Vagina (tissue), 2 donors: Measurements from ENCODE around the gene SLC26A4. TPM values are rescaled to one million over a fixed set of nuclear protein-coding genes. Genes with fewer than 3 reads are reported as not detected.

ENCODE experiments used
- DNase-seq, 2 donors: peaks; one replicate each; pipeline ENCODE4 v3.0.0-alpha.2; 2017; ENCODE audit errors: extremely low spot score in 2 of 2
- H3K27ac ChIP-seq: fragments of 200-600 bp; sonication (generic); one replicate; pipeline ENCODE4 v1.5.1; 2019
- H3K27me3 ChIP-seq: fragments of 200-600 bp; sonication (generic); one replicate; pipeline ENCODE4 v1.5.1; 2019
- H3K36me3 ChIP-seq, 2 donors: fragments of 200-600 bp; sonication (generic); one replicate each; pipeline ENCODE4 v1.5.1; 2017 to 2019
- H3K4me1 ChIP-seq: fragments of 200-600 bp; sonication (generic); one replicate; pipeline ENCODE4 v1.5.1; 2019
- H3K4me3 ChIP-seq, 2 donors: fragments of 200-600 bp; sonication (generic); 1 replicate in 1 of 2; 2 replicates in 1 of 2; pipeline ENCODE4 v1.5.1; 2016 to 2019
- H3K9me3 ChIP-seq: fragments of 200-600 bp; sonication (generic); one replicate; pipeline ENCODE4 v1.5.1; 2019
- POLR2A ChIP-seq, 2 donors: fragments of 450-650 bp; IDR thresholded peaks; one replicate each; pipeline ENCODE4 v1.6.1; 2017; ENCODE audit warnings: antibody characterized with exemption in 2 of 2, mild to moderate bottlenecking in 2 of 2, moderate library complexity in 2 of 2
- POLR2AphosphoS5 ChIP-seq, 2 donors: sonication (generic); formaldehyde crosslinking; IDR thresholded peaks; one replicate each; pipeline ENCODE4 v1.9.0; 2017; ENCODE audit warnings: antibody characterized with exemption in 2 of 2, mild to moderate bottlenecking in 2 of 2, low read depth in 1 of 2; ENCODE audit not compliant: insufficient read depth in 1 of 2
- intact Hi-C: fragments of 100-400 bp; cut with DNase I; formaldehyde crosslinking; loops from one replicate; pipeline ENCODE4 v1.15.1; 2023
- total RNA-seq: library from RNA; depleted of rRNA; stranded (reverse); fragments of >200 nt; gene quantifications from one replicate; pipeline ENCODE4 v1.2.3, GENCODE V29; 2016
- TF ChIP-seq, protein P1 (sequence below), 3 experiments: fragments of 450-650 bp in 2 of 3; fragments of 200-600 bp in 1 of 3; sonication (generic) in 1 of 3; IDR thresholded peaks; one replicate each; pipeline ENCODE4 v1.5.1; 2017 to 2019; ENCODE audit warnings: antibody characterized with exemption in 3 of 3, mild to moderate bottlenecking in 2 of 3, moderate library complexity in 2 of 3

SLC26A4 gene
- total RNA-seq, 1 donor from 2014 or later, result not detected

DNA sequence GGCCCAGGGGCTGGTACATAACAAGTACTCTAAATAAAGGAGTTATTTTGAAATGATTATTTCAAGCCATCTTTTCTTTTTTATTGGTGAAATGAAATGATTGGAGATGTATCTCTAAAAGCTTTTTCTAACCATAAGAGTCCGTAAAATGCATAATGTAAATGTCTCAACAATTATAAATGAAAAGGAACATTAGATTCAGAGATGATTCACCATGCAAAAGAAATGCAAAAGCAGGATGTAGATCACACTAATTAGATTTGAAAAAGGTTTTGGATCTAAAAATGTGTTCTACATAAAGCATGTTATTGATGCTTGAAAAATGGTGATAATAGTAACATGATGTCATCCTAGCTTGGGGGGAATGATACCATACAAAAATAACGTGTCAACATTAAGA is 15.6 kb downstream of the SLC26A4 start:
- no peaks in the 10 kb centered on the region for H3K27me3 ChIP-seq
- no peaks in the 10 kb centered on the region for H3K36me3 ChIP-seq
- no peak overlapping the region for H3K27ac ChIP-seq
- TF ChIP-seq, protein P1, sequence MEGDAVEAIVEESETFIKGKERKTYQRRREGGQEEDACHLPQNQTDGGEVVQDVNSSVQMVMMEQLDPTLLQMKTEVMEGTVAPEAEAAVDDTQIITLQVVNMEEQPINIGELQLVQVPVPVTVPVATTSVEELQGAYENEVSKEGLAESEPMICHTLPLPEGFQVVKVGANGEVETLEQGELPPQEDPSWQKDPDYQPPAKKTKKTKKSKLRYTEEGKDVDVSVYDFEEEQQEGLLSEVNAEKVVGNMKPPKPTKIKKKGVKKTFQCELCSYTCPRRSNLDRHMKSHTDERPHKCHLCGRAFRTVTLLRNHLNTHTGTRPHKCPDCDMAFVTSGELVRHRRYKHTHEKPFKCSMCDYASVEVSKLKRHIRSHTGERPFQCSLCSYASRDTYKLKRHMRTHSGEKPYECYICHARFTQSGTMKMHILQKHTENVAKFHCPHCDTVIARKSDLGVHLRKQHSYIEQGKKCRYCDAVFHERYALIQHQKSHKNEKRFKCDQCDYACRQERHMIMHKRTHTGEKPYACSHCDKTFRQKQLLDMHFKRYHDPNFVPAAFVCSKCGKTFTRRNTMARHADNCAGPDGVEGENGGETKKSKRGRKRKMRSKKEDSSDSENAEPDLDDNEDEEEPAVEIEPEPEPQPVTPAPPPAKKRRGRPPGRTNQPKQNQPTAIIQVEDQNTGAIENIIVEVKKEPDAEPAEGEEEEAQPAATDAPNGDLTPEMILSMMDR (IDR thresholded peaks at IDR 0.05), result no peak
- no peak for TF ChIP-seq POLR2AphosphoS5 (IDR thresholded peaks at IDR 0.05; ENCODE audit: insufficient read depth in 1 of 2, low read depth in 1 of 2)
- no peak for TF ChIP-seq POLR2A (IDR thresholded peaks at IDR 0.05)
- H3K4me3 ChIP-seq, result no peak overlapping the region
- H3K4me1 ChIP-seq, result no peaks in the 10 kb centered on the region
- intact Hi-C loops, result no loop called here
- DNase-seq, result no peak
- H3K9me3 ChIP-seq, result no peaks in the 10 kb centered on the region

DNA sequence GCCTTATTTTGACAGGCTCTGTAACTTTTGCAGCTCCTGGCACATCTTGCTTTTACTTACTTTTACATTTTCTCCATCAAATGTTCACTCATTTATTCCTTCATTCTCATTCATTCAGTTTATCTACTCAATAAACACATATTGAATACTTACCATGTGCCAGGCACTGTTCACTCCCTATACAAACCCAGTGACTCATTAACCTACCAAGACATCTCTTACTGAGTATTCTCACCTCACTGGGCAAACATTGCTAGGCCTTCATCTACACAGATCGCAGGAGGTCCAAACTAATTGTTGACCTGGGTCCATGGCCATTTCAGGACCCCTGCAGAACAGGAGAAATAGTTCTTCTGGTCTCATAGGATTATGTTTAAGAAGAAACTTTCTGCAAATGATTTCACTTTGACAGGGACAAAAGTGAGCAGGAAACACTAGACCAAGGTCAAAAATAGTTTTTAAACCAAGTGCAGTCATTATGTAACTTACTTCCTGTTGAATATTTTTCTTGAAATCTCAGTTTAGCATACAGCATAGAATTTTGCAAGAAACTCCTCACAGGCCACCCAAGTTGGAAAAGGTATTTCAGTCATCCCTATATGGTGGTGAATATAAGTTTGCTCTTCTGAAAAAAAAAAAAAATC is 17.6 kb downstream of the SLC26A4 start:
- no peaks in the 10 kb centered on the region for H3K4me1 ChIP-seq
- DNase-seq, result no peak
- H3K27me3 ChIP-seq, result no peaks in the 10 kb centered on the region
- TF ChIP-seq POLR2A (IDR thresholded peaks at IDR 0.05), result no peak
- no peak for TF ChIP-seq POLR2AphosphoS5 (IDR thresholded peaks at IDR 0.05; ENCODE audit: insufficient read depth in 1 of 2, low read depth in 1 of 2)
- TF ChIP-seq, protein P1 (IDR thresholded peaks at IDR 0.05), result no peak
- no peak overlapping the region for H3K27ac ChIP-seq
- H3K9me3 ChIP-seq, result no peaks in the 10 kb centered on the region
- H3K4me3 ChIP-seq, result no peak overlapping the region
- H3K36me3 ChIP-seq, result no peaks in the 10 kb centered on the region
- intact Hi-C loops, result no loop called here

DNA sequence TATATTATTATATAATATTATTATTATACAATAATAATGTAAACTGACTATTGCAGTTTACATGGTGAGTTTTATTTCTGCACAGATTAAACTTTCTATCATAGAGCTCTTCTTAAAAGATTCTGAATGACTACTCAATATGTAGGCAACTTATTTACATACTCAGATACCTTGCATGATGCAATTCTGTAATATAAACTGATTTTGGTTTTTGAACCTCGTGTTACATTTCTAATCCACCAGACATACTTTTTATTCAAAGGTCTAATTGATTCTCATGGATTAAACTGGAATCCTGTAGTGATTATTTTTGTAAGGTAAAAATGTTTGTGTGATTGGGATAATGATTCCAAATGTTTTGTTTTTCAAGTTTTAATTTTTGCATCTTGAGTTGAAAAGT is 19.9 kb downstream of the SLC26A4 start:
- Histone ChIP-seq H3K36me3 (no peaks in the 10 kb centered on the region), H3K4me1 (no peaks in the 10 kb centered on the region), H3K9me3 (no peaks in the 10 kb centered on the region), H3K4me3 (no peak overlapping the region), H3K27me3 (no peaks in the 10 kb centered on the region), H3K27ac (no peak overlapping the region)
- intact Hi-C loops, result no loop called here
- no peak for TF ChIP-seq POLR2A (IDR thresholded peaks at IDR 0.05)
- TF ChIP-seq POLR2AphosphoS5 (IDR thresholded peaks at IDR 0.05; ENCODE audit: insufficient read depth in 1 of 2, low read depth in 1 of 2), result no peak
- TF ChIP-seq, protein P1 (IDR thresholded peaks at IDR 0.05), result no peak
- no peak for DNase-seq

DNA sequence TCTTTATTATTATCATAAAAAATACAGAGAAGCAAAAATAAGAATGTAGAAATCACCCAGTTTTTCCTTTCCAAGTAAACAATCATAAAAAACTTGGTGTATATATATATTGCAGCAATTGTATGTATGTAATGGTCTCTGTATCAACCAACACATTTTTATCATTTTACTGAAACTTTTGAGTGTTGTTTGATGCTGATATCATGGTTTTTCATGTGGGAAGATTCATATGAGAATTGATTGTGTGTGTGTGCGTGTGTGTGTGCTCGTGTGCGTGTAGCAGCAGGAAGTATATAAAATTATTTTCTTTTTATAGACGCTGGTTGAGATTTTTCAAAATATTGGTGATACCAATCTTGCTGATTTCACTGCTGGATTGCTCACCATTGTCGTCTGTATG is 22.3 kb downstream of the SLC26A4 start:
- no peaks in the 10 kb centered on the region for H3K36me3 ChIP-seq
- no peaks in the 10 kb centered on the region for H3K4me1 ChIP-seq
- no peak overlapping the region for H3K4me3 ChIP-seq
- H3K27me3 ChIP-seq, result no peaks in the 10 kb centered on the region
- TF ChIP-seq, protein P1 (IDR thresholded peaks at IDR 0.05), result no peak
- no peak for TF ChIP-seq POLR2A (IDR thresholded peaks at IDR 0.05)
- TF ChIP-seq POLR2AphosphoS5 (IDR thresholded peaks at IDR 0.05; ENCODE audit: insufficient read depth in 1 of 2, low read depth in 1 of 2), result no peak
- DNase-seq, result no peak
- H3K9me3 ChIP-seq, result no peaks in the 10 kb centered on the region
- no peak overlapping the region for H3K27ac ChIP-seq
- intact Hi-C loops, result no loop called here

DNA sequence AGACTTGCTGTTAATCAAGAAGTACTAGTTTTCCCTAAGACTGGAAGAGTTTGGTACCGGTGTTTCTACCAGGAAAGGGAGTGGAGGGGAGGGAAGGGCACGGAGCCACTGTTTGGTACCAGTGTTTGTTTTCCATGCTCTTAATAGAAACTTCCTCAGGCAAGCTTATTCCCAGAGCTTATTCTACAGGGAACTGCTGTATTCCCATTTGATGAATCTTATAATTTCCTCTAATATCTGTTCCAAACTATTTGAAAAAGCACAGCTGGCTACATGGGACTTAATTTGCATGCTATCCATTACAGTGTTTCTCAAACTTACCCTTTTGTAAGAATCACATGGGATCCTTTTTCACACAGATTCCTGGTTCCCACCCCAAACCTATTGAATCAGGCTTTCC is 23.7 kb downstream of the SLC26A4 start:
- no peak for DNase-seq
- no peak for TF ChIP-seq POLR2AphosphoS5 (IDR thresholded peaks at IDR 0.05; ENCODE audit: insufficient read depth in 1 of 2, low read depth in 1 of 2)
- TF ChIP-seq POLR2A (IDR thresholded peaks at IDR 0.05), result no peak
- TF ChIP-seq, protein P1 (IDR thresholded peaks at IDR 0.05), result no peak
- no peaks in the 10 kb centered on the region for H3K9me3 ChIP-seq
- H3K36me3 ChIP-seq, result no peaks in the 10 kb centered on the region
- no peak overlapping the region for H3K27ac ChIP-seq
- intact Hi-C loops, result no loop called here
- H3K4me1 ChIP-seq, result no peaks in the 10 kb centered on the region
- no peaks in the 10 kb centered on the region for H3K27me3 ChIP-seq
- H3K4me3 ChIP-seq, result no peak overlapping the region
